ENCODE measurements around the gene KNOP1. TPM values are rescaled to one million over a fixed set of nuclear protein-coding genes. Genes with fewer than 3 reads are reported as not detected.

The KNOP1 gene
- total RNA-seq, 1 donor from 2014 or later, result 77.9 TPM

DNA sequence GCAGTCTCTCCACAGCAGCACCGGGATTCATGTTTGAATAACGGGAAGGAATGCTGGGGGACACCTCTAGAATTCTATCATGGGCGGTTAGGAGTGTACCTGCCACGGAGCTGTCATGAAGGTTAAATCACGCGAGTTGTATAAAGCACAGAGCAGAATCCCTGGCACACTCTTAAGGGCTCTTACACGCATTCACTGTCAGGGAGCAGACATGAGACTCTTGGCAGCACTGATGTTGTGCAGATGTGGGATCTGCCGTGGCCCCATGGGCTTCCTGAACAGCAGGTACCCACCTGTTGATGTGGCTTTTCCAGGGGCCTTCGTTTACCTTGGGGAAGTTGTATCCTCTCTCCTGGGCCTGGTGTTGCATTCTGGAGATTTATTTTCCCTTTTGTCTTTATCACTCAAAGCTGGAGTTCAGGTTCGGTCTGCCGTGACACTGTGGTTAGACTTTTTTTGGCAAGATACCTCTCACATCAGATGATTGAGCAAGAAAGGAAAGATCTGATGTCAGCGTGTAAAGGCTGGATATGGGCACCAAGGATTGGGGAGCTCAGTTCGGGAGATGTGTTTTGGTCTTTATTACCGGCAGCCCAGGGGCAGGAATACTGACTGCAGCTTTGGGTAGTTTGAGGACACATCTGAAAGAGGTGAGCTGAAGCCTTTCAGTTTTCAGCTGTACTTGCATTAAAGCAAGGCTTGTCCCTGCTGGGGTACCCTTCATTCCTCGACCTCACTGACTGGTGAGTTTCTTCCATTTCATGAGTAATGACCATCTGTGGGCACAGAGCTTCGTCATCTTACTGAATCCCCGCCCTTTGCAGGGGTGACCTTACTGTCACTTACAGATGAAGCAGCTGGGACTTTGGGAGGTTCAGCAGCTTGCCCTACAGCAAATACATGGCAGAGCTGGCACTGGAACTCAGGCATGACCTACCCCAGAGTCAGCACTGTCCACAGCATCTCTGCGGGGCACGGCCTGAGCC is 19.3 kb downstream of the KNOP1 start:
- H3K36me3 Mint-ChIP-seq (ENCODE audit: low read depth), result peaks cover 22% of the 10 kb centered on the region
- H3K27ac Mint-ChIP-seq (ENCODE audit: unreplicated experiment), result no peak overlapping the region
- no peak overlapping the region for H3K4me3 Mint-ChIP-seq
- H3K27me3 Mint-ChIP-seq (ENCODE audit: low read depth), result no peaks in the 10 kb centered on the region
- no peaks in the 10 kb centered on the region for H3K9me3 Mint-ChIP-seq
- no peak for DNase-seq (ENCODE audit: low read depth, low spot score)
- H3K4me1 Mint-ChIP-seq, result peaks cover 4% of the 10 kb centered on the region
- TF ChIP-seq, protein P1, sequence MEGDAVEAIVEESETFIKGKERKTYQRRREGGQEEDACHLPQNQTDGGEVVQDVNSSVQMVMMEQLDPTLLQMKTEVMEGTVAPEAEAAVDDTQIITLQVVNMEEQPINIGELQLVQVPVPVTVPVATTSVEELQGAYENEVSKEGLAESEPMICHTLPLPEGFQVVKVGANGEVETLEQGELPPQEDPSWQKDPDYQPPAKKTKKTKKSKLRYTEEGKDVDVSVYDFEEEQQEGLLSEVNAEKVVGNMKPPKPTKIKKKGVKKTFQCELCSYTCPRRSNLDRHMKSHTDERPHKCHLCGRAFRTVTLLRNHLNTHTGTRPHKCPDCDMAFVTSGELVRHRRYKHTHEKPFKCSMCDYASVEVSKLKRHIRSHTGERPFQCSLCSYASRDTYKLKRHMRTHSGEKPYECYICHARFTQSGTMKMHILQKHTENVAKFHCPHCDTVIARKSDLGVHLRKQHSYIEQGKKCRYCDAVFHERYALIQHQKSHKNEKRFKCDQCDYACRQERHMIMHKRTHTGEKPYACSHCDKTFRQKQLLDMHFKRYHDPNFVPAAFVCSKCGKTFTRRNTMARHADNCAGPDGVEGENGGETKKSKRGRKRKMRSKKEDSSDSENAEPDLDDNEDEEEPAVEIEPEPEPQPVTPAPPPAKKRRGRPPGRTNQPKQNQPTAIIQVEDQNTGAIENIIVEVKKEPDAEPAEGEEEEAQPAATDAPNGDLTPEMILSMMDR (conservative IDR thresholded peaks at IDR 0.05), result no peak

DNA sequence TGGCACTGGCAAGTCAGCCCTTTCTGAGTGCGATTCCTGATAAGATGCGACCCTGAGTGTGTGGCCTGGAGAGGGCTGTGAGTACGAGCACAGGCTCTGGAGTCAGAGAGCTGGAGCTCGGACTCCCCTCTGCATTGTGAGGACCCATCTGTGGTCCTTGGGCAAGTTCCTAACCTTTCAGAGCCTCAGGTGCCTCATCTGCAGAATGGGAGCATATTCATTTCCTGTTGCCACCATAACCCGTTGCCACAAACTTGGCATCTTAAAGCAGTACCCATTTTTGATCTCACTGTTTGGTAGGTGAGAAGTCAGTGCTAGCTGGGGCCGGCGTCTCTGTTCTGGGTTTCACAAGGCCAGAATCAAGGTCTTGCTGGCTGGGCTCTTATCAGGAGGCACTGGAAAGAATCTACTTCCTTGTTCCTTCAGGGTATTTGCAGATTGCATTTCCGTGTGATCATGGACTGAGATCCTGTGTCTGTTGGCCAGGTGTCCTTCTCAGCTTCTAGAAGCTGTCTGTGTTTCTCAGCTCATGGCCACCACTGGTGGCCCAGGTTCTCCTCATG is 20.2 kb downstream of the KNOP1 start:
- Mint-ChIP-seq H3K9me3 (no peaks in the 10 kb centered on the region), H3K36me3 (ENCODE audit: low read depth) (peaks cover 21% of the 10 kb centered on the region)

DNA sequence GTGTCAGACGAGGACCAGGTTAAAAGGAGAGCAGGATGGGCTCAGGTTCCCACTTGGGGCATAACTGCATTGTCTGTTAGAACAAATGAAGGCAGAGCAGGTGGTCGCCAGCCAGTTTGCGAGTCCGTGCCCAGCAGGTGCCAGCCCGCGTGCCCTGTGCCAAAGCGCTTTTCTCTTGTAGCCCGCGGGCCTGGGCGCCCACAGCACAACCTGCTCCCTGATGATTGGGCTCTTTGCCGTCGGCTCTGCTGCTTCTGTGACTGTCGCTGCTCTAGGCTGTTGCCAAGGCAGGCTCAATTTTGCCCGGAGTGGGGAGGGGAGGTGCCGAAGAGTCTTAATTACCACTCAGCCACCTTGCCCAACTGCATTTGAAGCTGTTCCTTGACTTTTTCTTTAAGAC is 21.1 kb downstream of the KNOP1 start:
- DNase-seq (ENCODE audit: low read depth, low spot score), result no peak
- H3K9me3 Mint-ChIP-seq, result no peaks in the 10 kb centered on the region
- TF ChIP-seq, protein P1 (conservative IDR thresholded peaks at IDR 0.05), result no peak
- no peak overlapping the region for H3K27ac Mint-ChIP-seq (ENCODE audit: unreplicated experiment)
- no peaks in the 10 kb centered on the region for H3K27me3 Mint-ChIP-seq (ENCODE audit: low read depth)
- H3K36me3 Mint-ChIP-seq (ENCODE audit: low read depth), result peaks cover 21% of the 10 kb centered on the region
- H3K4me3 Mint-ChIP-seq, result no peak overlapping the region
- peaks cover 4% of the 10 kb centered on the region for H3K4me1 Mint-ChIP-seq

More for the DNA sequence above, 20.2 kb downstream of the KNOP1 start:
- TF ChIP-seq, protein P1 (conservative IDR thresholded peaks at IDR 0.05), result no peak
- Mint-ChIP-seq H3K4me3 (no peak overlapping the region), H3K27ac (ENCODE audit: unreplicated experiment) (no peak overlapping the region), H3K27me3 (ENCODE audit: low read depth) (no peaks in the 10 kb centered on the region), H3K4me1 (peaks cover 4% of the 10 kb centered on the region)
- no peak for DNase-seq (ENCODE audit: low read depth, low spot score)

DNA sequence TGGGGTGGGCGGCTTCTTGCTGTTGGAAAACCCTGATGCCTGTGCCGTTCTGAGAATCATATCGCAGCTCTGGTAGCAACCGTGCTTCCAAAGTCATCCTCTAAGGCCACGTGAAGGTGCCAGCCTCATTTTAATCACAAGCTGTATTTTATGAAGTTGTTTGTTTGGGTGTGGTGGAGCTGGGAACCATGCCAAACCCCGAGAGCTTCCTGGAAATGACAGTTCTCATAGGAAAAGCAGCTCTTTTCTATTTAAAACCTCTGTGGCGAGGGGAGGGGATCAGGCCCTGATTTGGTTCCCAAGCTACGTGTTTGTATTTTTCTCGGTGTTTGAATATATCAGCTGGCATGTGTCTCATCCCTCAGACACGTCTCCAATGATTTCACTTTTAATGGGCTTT is 21.7 kb downstream of the KNOP1 start:
- Mint-ChIP-seq H3K36me3 (ENCODE audit: low read depth) (peaks cover 18% of the 10 kb centered on the region), H3K27me3 (ENCODE audit: low read depth) (no peaks in the 10 kb centered on the region), H3K4me1 (peaks cover 4% of the 10 kb centered on the region), H3K27ac (ENCODE audit: unreplicated experiment) (no peak overlapping the region), H3K4me3 (no peak overlapping the region), H3K9me3 (no peaks in the 10 kb centered on the region)
- DNase-seq (ENCODE audit: low read depth, low spot score), result no peak
- TF ChIP-seq, protein P1 (conservative IDR thresholded peaks at IDR 0.05), result no peak

DNA sequence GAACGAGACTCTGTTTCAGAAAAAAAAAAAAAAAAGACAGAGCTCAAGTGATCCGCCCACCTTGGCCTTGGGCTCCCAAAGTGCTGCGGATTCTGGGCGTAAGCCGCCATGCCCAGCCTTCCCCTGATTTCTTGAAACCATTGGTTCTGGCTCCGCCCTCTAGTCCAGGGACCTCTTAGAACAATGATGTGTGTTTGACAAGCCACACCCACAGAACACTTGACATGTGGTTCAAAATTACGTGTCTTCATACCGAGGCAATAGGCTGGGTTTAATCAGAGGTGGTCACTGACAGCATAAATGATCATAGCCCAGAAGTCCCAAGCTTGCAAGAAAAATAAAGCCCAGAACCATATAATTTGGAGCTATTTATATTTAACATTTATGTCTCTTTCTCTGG is 23.0 kb downstream of the KNOP1 start:
- TF ChIP-seq, protein P1 (conservative IDR thresholded peaks at IDR 0.05), result no peak
- Mint-ChIP-seq H3K27ac (ENCODE audit: unreplicated experiment) (no peak overlapping the region), H3K9me3 (no peaks in the 10 kb centered on the region), H3K4me1 (peaks cover under 1% of the 10 kb centered on the region), H3K4me3 (no peak overlapping the region), H3K36me3 (ENCODE audit: low read depth) (peaks cover 16% of the 10 kb centered on the region), H3K27me3 (ENCODE audit: low read depth) (no peaks in the 10 kb centered on the region)
- no peak for DNase-seq (ENCODE audit: low read depth, low spot score)

Data from neural crest cell (in vitro differentiated cells).